Stimulated activated CD4-positive, alpha-beta T cell treated with anti-CD3 and anti-CD28 coated beads, Interleukin-1b, Interleukin-23, amount 100 ng/mL, for 1 hour (primary cell): ENCODE results near the gene TNFAIP2.

Experiments
- DNase-seq, 2 donors: peaks; one replicate each; pipeline ENCODE4 v3.0.0-alpha.2; 2020; ENCODE audit warnings: low read depth in 2 of 2

The TNFAIP2 gene

DNA sequence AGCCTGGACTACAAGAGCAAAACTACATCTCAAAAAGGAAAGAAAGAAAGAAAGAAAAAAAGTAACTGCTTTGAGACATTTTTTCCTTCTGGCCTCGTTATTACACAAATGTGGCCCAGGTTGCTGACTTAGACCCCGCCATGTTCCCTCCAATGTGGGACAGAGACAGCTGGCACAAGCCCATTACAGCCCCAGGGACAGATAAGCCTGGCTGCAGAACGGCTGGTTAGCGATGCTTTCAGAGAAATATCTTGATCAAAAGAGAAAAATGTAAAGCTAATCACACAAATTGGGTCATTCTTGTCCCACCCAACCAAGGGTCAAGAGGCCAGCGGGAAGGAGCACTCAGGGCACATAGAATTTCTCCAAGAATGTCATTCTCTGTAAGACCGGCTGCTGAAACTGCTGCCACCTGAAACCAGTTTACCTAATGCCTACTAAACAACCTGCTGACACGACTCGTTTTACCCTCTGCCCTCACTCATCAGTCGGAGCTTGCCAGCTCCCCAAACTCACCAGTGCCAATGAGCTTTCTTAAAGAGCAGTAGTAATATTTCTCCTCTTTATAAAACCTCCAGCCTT lies 63.1 kb downstream of the TNFAIP2 start:
- DNase-seq: no peak
